DOHH2 (cell line): ENCODE results near the gene APOD.
"Not testable (repeated sequence)": the region's sequence is repeated elsewhere in the genome, so short reads cannot be mapped to it uniquely, and the experiment has no call there.

Experiments used
- H3F3A ChIP-seq: fragments of 200-600 bp; sonication (generic), shearing (Covaris generic); 2 replicates; pipeline ENCODE4 v1.6.0; 2016; ENCODE audit warnings: antibody characterized with exemption, mild to moderate bottlenecking; ENCODE audit not compliant: control insufficient read depth, insufficient read depth
- H3K27ac ChIP-seq: fragments of 200-600 bp; sonication (generic); 2 replicates; pipeline ENCODE4 v1.5.1; 2014; ENCODE audit warnings: low read depth, mild to moderate bottlenecking, low read length, moderate library complexity
- H3K27me3 ChIP-seq: fragments of 200-600 bp; sonication (generic); 2 replicates; pipeline ENCODE4 v1.6.1; 2014; ENCODE audit warnings: mild to moderate bottlenecking, low read length, mixed read lengths; ENCODE audit not compliant: control insufficient read depth
- H3K36me3 ChIP-seq: fragments of 200-600 bp; sonication (generic); 2 replicates; pipeline ENCODE4 v1.6.1; 2014; ENCODE audit warnings: mild to moderate bottlenecking, low read length, moderate library complexity, mixed read lengths; ENCODE audit not compliant: control insufficient read depth
- H3K4me1 ChIP-seq: fragments of 200-600 bp; sonication (generic); 2 replicates; pipeline ENCODE4 v1.6.1; 2014; ENCODE audit warnings: mild to moderate bottlenecking, low read length, mixed read lengths; ENCODE audit not compliant: control insufficient read depth
- H3K4me2 ChIP-seq: fragments of 200-600 bp; sonication (generic); 2 replicates; pipeline ENCODE4 v1.6.0; 2014; ENCODE audit warnings: mild to moderate bottlenecking, low read length, moderate library complexity
- H3K4me3 ChIP-seq: fragments of 200-600 bp; sonication (generic); 2 replicates; pipeline ENCODE4 v1.5.1; 2014; ENCODE audit warnings: mild to moderate bottlenecking, low read length, mixed read lengths
- H3K79me2 ChIP-seq: fragments of 200-600 bp; sonication (generic); 2 replicates; pipeline ENCODE4 v1.6.1; 2014; ENCODE audit warnings: mild to moderate bottlenecking, low read length, mixed read lengths; ENCODE audit not compliant: control insufficient read depth
- H3K9me2 ChIP-seq: fragments of 200-600 bp; sonication (generic); replicated peaks from 2 replicates; pipeline ENCODE4 v1.6.1; 2014; ENCODE audit warnings: mild to moderate bottlenecking, low read length, mixed read lengths; ENCODE audit not compliant: control insufficient read depth
- H3K9me3 ChIP-seq: fragments of 200-600 bp; sonication (generic); 2 replicates; pipeline ENCODE4 v1.6.1; 2014; ENCODE audit warnings: antibody characterized with exemption, low read length, mixed read lengths; ENCODE audit not compliant: control insufficient read depth, insufficient read depth
- H4K20me1 ChIP-seq: fragments of 200-600 bp; sonication (generic); 2 replicates; pipeline ENCODE4 v1.6.0; 2014; ENCODE audit warnings: low read depth, mild to moderate bottlenecking, antibody characterized with exemption, low read length, moderate library complexity; ENCODE audit not compliant: control insufficient read depth, insufficient read depth
- CTCF ChIP-seq: fragments of 200-600 bp; sonication (generic); IDR thresholded peaks from one replicate; pipeline ENCODE4 v1.5.1; 2014; ENCODE audit warnings: antibody characterized with exemption, mild to moderate bottlenecking, low read depth, low read length; ENCODE audit not compliant: poor library complexity, severe bottlenecking

The APOD gene

DNA sequence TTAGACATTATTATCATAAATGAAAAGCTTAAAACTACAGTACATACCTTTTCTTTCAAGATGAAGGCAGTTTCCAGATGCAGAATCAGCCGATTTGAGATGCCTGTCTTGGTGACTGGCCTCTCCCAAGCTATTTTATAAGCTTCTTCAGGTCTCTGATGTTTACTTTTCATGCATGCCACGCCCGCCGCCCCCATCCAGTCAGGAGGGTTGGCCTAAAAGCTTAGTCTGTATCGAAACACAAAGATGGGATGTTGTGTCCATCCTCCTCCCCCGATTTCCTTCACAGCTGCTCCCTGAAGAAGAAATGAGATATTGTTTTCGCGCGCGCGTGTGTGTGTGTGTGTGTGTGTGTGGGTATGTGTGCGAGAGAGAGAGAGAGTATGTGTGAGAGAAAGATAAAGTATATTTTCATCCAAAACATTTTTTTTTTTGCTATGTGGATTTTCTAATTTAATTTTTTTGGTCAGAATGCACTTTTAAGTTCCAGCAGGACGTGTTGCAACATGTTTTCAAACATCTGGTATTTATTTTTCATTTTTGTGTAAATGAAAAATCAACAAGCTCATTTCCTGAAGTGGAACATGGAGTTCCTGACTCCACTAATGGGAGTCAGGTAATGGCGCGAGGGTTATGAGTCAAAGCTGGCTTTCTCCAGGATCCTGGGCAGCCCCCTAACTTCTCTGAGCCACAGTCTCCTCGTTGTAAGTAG lies at the start of gene APOD:
APOD (minus strand) TSS at position 110 of the 712 bp plus-strand sequence. CDS start 4,479 bp downstream, outside the sequence.
- no peaks in the 10 kb centered on the region for H3K27me3 ChIP-seq
- no peak for TF ChIP-seq CTCF
- no peaks in the 10 kb centered on the region for H3K36me3 ChIP-seq
- peaks cover 14% of the 10 kb centered on the region for H3K4me1 ChIP-seq
- no peak within 1 kb of the TSS for H3K4me2 ChIP-seq
- H3F3A ChIP-seq: no peaks in the 10 kb centered on the region
- no peak within 1 kb of the TSS for H3K27ac ChIP-seq
- H3K9me3 ChIP-seq: no peaks in the 10 kb centered on the region
- H3K4me3 ChIP-seq: no peak within 1 kb of the TSS
- H4K20me1 ChIP-seq: no peaks in the 10 kb centered on the region
- no peaks in the 10 kb centered on the region for H3K9me2 ChIP-seq
- no peaks in the 10 kb centered on the region for H3K79me2 ChIP-seq

GRCh38 chr3:195633351-195633750 lies 49.6 kb upstream of the APOD start:
- not testable (repeated sequence) for H4K20me1 ChIP-seq, H3K9me3 ChIP-seq, H3K4me3 ChIP-seq, H3K4me1 ChIP-seq, H3K27ac ChIP-seq, H3K36me3 ChIP-seq, H3K9me2 ChIP-seq, H3K4me2 ChIP-seq, H3K27me3 ChIP-seq, H3F3A ChIP-seq, H3K79me2 ChIP-seq

GRCh38 chr3:195632501-195633185 lies 48.9 kb upstream of the APOD start:
- H3K79me2 ChIP-seq, H4K20me1 ChIP-seq, H3K4me3 ChIP-seq, H3K4me1 ChIP-seq, H3F3A ChIP-seq, H3K27me3 ChIP-seq, H3K9me3 ChIP-seq, H3K9me2 ChIP-seq, H3K36me3 ChIP-seq, H3K27ac ChIP-seq, H3K4me2 ChIP-seq: not testable (repeated sequence)

- not testable (repeated sequence) for H3F3A ChIP-seq, H3K4me1 ChIP-seq, H3K36me3 ChIP-seq, H3K4me2 ChIP-seq, H3K9me3 ChIP-seq, H3K4me3 ChIP-seq, H3K27me3 ChIP-seq, H4K20me1 ChIP-seq, H3K9me2 ChIP-seq, H3K79me2 ChIP-seq, H3K27ac ChIP-seq
Observed at GRCh38 chr3:195632046-195632445, 48.3 kb upstream of the APOD start.

DNA sequence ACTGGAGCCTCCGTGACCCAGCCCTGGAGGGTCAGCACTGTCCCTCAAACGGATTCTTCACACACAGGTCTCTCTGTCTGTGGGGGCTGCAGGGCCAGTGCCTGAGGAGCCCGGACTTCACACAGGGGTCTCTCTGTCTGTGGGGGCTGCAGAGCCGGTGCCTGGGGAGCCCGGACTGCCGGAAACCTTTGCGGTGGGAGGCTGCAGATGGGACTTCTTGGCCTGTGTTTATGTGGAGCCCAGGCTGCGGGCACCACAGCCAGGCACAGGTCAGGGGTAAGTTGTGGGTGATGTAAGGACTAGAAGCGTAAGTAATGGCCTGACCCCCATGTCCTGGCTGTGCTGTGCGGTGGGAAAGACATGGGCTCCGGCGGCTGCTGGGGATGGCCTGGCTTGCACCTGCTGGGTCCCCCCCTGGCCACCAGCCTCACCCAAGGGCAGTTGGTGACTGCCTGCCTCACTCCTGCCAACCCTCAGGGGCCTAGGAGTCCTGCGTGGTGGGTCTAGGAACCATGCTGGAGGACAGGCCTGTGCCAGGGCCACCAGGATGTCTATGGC lies 47.3 kb upstream of the APOD start:
- H3K4me3 ChIP-seq, H3K27ac ChIP-seq, H4K20me1 ChIP-seq, H3K4me2 ChIP-seq, H3F3A ChIP-seq, H3K27me3 ChIP-seq, H3K79me2 ChIP-seq, H3K4me1 ChIP-seq, H3K36me3 ChIP-seq, H3K9me2 ChIP-seq, H3K9me3 ChIP-seq: not testable (repeated sequence)

DNA sequence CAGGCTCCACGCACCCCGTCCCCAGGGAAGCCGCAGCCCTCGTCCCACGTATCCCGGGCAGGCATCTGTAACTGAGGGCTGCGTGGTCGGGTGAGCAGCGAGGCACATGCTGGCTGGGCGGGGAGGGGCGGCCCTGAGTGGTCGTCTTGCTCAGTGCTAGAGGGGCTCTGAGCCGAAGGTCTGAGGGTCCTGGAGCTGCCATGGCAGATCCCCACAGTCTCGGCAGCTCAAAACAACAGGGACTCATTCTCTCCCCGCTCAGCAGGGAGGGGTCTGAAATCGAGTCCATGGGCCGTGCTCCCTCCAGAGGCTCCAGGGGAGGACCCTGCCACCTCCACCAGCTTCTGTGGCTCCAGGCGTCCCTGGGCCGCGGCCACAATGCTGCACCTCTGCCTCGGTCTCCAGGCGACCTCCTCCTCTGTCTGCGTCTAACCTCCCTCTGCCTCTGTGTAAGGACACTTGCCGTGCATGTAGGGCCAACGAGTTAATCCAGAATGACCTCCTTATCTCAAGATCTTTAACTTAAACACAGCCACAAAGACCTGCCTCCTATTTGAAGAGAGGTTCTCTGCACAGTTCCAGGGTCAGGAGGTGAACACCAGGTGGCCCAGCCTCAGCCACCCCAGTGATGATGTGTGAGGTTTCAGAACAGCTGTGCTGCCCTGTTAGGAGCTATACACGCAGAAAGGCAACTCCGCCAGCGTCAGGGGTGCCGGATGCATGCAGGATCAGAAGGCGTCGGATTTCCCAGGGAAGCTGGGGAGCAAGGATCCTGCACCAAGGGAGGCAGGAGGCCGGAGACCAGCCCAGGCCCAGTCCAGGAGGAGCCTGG lies 46.6 kb upstream of the APOD start:
- H3K27me3 ChIP-seq, H3K79me2 ChIP-seq, H3K4me1 ChIP-seq, H3K9me3 ChIP-seq, H3F3A ChIP-seq, H3K27ac ChIP-seq, H3K36me3 ChIP-seq, H3K9me2 ChIP-seq, H4K20me1 ChIP-seq, H3K4me3 ChIP-seq, H3K4me2 ChIP-seq: not testable (repeated sequence)

DNA sequence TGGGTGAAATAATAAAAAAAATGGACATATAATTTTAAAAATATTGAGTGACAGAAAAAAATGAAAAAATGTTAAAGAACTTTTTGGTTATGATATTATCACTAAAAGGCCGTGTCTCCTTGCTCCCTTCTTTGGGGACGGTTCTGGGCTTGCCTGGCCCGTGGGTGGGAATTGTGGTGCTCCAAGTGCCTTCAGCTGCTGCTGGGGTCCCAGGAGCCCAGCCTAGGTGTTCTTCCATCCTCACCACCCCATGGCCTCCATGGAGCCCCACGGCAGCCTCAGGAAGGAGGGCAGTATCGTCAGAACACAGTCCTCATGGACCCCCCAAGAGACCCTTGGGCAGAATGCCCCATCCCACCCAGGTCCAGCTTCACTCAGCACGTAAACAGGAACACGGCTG lies 45.9 kb upstream of the APOD start:
- H3K4me2 ChIP-seq, H3K36me3 ChIP-seq, H3K79me2 ChIP-seq, H3K9me2 ChIP-seq, H3K4me3 ChIP-seq, H3F3A ChIP-seq, H3K4me1 ChIP-seq, H4K20me1 ChIP-seq, H3K9me3 ChIP-seq, H3K27ac ChIP-seq, H3K27me3 ChIP-seq: not testable (repeated sequence)
